ENCODE data around the gene SLC1A3. TPM values are rescaled to one million over a fixed set of nuclear protein-coding genes. Genes with fewer than 3 reads are reported as not detected.

The SLC1A3 gene
- total and polyA plus RNA-seq, 8 donors: 0.76 to 29.7 (median 3.1) TPM

GRCh38 chr5:36662291-36662851 lies 56.0 kb downstream of the SLC1A3 start:
- Histone ChIP-seq H3K4me3 (no peak overlapping the region), H3K4me1 (peaks cover 6 to 12% (median 9%) of the 10 kb centered on the region in 4 donors), H3K36me3 (no peaks in the 10 kb centered on the region), H3K27ac (no peak overlapping the region), H3K9me3 (no peaks in the 10 kb centered on the region), H3K27me3 (no peaks in the 10 kb centered on the region)
- WGBS, 5 donors: 90 to 94% (median 91%) methylated on average over 22 of the region's 22 CpGs
- intact Hi-C loops (cut with DNase I; ENCODE audit: low total_unique reads): no loop called here
- TF ChIP-seq POLR2A (IDR thresholded peaks at IDR 0.05) (no peak), CTCF (IDR thresholded peaks at IDR 0.05) (no peak), POLR2AphosphoS5 (IDR thresholded peaks at IDR 0.05) (no peak), EP300 (IDR thresholded peaks at IDR 0.05) (no peak)
- peak in 1 of 2 donors; percentile 20 for DNase-seq

DNA sequence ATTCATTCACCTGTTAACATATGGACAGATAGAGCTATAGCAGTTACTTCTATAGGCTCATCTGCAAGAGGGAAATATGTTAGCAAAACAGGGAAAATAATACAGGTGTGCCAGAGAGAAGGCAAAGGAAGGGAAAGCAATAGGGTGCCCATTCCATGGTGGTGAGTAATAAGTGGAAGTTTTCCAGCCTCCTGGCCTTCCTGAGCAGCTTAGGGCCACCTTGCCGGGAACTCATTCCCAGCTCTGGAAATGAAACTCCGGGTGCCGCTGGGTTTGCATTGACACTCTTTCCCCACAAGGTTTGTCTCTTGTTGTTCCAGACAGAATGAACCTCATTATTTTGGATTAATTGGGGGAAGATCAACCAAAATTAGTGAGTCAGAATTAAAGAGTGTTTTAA lies 58.4 kb downstream of the SLC1A3 start:
- DNase-seq: no peak
- no peaks in the 10 kb centered on the region for H3K27me3 ChIP-seq
- WGBS, 5 donors: 75 to 95% (median 91%) methylated on average over 3 of the region's 3 CpGs
- H3K4me1 ChIP-seq: no peaks in the 10 kb centered on the region
- H3K27ac ChIP-seq: no peak overlapping the region
- TF ChIP-seq EP300 (IDR thresholded peaks at IDR 0.05) (no peak), CTCF (IDR thresholded peaks at IDR 0.05) (no peak), POLR2A (IDR thresholded peaks at IDR 0.05) (no peak), POLR2AphosphoS5 (IDR thresholded peaks at IDR 0.05) (no peak)
- no peaks in the 10 kb centered on the region for H3K36me3 ChIP-seq
- H3K9me3 ChIP-seq: no peaks in the 10 kb centered on the region
- intact Hi-C loops (cut with DNase I; ENCODE audit: low total_unique reads): no loop called here
- H3K4me3 ChIP-seq: no peak overlapping the region

GRCh38 chr5:36665628-36666027 lies 59.2 kb downstream of the SLC1A3 start:
- H3K4me1 ChIP-seq: no peaks in the 10 kb centered on the region
- no peaks in the 10 kb centered on the region for H3K27me3 ChIP-seq
- intact Hi-C loops (cut with DNase I; ENCODE audit: low total_unique reads): no loop called here
- H3K4me3 ChIP-seq: no peak overlapping the region
- no peaks in the 10 kb centered on the region for H3K9me3 ChIP-seq
- no peaks in the 10 kb centered on the region for H3K36me3 ChIP-seq
- TF ChIP-seq EP300 (IDR thresholded peaks at IDR 0.05): no peak
- no peak for TF ChIP-seq POLR2AphosphoS5 (IDR thresholded peaks at IDR 0.05)
- no peak for TF ChIP-seq CTCF (IDR thresholded peaks at IDR 0.05)
- TF ChIP-seq POLR2A (IDR thresholded peaks at IDR 0.05): no peak
- no peak for DNase-seq
- WGBS, 5 donors: 75 to 92% (median 84%) methylated on average over 3 of the region's 3 CpGs
- H3K27ac ChIP-seq: no peak overlapping the region

- TF ChIP-seq POLR2A (IDR thresholded peaks at IDR 0.05) (no peak), EP300 (IDR thresholded peaks at IDR 0.05) (no peak), CTCF (IDR thresholded peaks at IDR 0.05) (no peak)
- no peaks in the 10 kb centered on the region for H3K27me3 ChIP-seq
- no peak for DNase-seq
- H3K36me3 ChIP-seq: no peaks in the 10 kb centered on the region
- H3K9me3 ChIP-seq: no peaks in the 10 kb centered on the region
- no peak overlapping the region for H3K27ac ChIP-seq
- intact Hi-C loops (cut with DNase I; ENCODE audit: low total_unique reads): no loop called here
- 93 to 99% (median 96%) methylated on average over 2 of the region's 2 CpGs for WGBS, 5 donors
- no peak overlapping the region for H3K4me3 ChIP-seq
- H3K4me1 ChIP-seq: no peaks in the 10 kb centered on the region
These were observed 59.9 kb downstream of the SLC1A3 start for GRCh38 chr5:36666274-36666673.

All from stomach (tissue), 9 donors.